GM13976 (cell line): ENCODE measurements around the gene WNT6.

ENCODE experiments used
- DNase-seq: peaks from one replicate; pipeline ENCODE4 v3.0.0; 2012; ENCODE audit warnings: low spot score
- in situ Hi-C: fragments of 300-500 bp; cut with MboI; formaldehyde crosslinking; loops from one replicate; pipeline ENCODE4 v1.12.0; 2022; ENCODE audit warnings: low sequenced_read_pairs, mixed read lengths, inconsistent platforms; ENCODE audit not compliant: unreplicated experiment
- TF ChIP-seq, protein P1 (sequence below): IDR thresholded peaks from 2 replicates; pipeline ENCODE4 v1.5.1; 2012; ENCODE audit warnings: borderline replicate concordance, mild to moderate bottlenecking; ENCODE audit not compliant: insufficient read depth; ENCODE audit errors: extremely low read depth, missing control alignments, control extremely low read depth

Gene WNT6

DNA sequence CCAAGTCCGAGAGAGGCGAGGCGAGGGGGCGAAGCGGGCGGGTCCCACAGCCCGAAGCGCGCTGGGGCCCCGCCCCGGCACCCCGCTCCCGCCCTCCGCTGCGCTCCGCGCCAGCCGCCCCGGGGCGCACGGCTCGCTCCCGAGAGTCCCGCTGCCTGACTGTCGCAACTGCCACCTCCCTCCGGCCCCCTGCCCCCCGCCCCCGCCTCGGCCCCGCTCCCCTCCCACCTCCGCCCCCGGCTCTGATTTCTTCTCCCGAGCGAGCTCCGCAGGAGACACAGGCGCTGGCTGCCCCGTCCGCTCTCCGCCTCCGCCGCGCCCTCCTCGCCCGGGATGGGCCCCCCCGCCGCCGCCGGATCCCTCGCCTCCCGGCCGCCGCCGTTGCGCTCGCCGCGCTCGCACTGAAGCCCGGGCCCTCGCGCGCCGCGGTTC lies at the start of gene WNT6:
Gene WNT6, plus strand, starts transcription at position 250 of the 432 bp plus-strand sequence. CDS start 233 bp downstream, outside the sequence.
- DNase-seq: no peak
- in situ Hi-C loops: loop anchor here (10.0 kb wide), 1 partner anchor 125 kb away; the partner anchor contains the start of gene FEV
- TF ChIP-seq, protein P1, sequence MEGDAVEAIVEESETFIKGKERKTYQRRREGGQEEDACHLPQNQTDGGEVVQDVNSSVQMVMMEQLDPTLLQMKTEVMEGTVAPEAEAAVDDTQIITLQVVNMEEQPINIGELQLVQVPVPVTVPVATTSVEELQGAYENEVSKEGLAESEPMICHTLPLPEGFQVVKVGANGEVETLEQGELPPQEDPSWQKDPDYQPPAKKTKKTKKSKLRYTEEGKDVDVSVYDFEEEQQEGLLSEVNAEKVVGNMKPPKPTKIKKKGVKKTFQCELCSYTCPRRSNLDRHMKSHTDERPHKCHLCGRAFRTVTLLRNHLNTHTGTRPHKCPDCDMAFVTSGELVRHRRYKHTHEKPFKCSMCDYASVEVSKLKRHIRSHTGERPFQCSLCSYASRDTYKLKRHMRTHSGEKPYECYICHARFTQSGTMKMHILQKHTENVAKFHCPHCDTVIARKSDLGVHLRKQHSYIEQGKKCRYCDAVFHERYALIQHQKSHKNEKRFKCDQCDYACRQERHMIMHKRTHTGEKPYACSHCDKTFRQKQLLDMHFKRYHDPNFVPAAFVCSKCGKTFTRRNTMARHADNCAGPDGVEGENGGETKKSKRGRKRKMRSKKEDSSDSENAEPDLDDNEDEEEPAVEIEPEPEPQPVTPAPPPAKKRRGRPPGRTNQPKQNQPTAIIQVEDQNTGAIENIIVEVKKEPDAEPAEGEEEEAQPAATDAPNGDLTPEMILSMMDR: no peak

DNA sequence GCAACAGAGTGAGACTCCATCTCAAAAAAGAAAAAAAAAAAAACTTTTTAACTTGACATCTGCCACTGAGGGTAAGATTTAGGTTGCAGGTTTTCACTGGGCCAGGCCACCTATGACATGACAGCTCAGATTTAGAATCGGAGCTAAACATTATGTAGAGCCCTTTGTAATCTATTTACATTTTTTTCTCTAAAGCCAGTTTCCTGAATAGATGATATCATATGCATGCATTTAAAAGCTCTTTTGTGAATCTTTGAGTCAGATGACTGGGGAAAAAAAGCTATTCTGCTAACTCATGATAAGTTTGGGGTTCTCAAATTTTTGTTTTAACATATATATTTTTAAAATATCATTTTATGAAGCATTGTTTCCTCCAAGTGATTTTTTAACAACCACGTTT lies 49.3 kb upstream of the WNT6 start:
- TF ChIP-seq, protein P1: no peak
- in situ Hi-C loops: no loop called here
- DNase-seq: no peak

DNA sequence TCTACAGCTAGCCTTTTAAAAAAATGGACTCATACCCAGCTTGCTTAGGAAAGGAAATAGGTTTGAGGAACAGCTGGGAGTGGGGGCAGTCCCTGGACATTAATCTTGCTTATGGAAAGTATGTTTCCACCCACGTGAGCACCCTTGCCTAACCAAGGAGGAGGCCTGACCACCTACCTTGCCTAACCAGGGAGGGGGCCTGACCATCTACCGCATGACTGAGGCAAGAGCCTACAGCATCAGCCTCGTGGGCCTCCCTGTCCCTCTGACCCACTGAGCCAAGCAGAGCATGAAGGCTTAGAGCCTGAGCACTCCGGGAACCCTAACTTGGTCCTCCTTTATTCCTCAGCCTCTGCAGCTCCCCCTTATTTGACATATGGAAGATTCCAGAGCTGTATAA lies 48.2 kb upstream of the WNT6 start:
- in situ Hi-C loops: no loop called here
- TF ChIP-seq, protein P1: no peak
- DNase-seq: no peak

DNA sequence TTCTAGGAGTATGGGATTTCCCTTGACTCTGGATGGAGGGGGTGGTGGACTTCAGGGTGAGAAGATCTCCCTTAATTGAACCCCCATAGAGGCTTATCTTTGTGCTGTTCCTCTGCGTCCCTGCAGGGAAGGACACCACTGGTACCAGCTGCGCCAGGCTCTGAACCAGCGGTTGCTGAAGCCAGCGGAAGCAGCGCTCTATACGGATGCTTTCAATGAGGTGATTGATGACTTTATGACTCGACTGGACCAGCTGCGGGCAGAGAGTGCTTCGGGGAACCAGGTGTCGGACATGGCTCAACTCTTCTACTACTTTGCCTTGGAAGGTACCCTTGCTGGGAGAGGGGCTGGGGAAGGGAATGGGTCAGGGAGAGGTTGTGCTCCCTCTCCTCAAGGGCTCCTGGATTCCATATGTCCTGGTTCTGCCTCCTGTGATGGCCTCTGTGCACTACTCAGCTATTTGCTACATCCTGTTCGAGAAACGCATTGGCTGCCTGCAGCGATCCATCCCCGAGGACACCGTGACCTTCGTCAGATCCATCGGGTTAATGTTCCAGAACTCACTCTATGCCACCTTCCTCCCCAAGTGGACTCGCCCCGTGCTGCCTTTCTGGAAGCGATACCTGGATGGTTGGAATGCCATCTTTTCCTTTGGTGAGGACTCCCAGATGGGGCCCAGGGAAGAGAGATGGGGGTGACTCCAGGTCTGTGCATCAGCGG lies 47.3 kb upstream of the WNT6 start:
- no peak for DNase-seq
- in situ Hi-C loops: no loop called here
- TF ChIP-seq, protein P1: no peak

DNA sequence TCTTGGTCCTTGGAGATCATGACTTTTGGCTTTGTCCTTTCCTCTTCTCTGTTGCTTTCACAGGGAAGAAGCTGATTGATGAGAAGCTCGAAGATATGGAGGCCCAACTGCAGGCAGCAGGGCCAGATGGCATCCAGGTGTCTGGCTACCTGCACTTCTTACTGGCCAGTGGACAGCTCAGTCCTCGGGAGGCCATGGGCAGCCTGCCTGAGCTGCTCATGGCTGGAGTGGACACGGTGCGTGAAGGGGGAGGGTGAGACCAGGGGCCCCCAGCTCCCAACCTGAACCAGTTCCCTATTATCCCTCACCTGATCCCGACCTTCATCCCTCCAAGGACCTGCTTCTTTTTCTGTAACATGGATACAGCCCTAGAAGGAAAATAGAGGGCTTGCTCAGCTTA lies 46.7 kb upstream of the WNT6 start:
- no peak for DNase-seq
- in situ Hi-C loops: no loop called here
- TF ChIP-seq, protein P1: no peak

DNA sequence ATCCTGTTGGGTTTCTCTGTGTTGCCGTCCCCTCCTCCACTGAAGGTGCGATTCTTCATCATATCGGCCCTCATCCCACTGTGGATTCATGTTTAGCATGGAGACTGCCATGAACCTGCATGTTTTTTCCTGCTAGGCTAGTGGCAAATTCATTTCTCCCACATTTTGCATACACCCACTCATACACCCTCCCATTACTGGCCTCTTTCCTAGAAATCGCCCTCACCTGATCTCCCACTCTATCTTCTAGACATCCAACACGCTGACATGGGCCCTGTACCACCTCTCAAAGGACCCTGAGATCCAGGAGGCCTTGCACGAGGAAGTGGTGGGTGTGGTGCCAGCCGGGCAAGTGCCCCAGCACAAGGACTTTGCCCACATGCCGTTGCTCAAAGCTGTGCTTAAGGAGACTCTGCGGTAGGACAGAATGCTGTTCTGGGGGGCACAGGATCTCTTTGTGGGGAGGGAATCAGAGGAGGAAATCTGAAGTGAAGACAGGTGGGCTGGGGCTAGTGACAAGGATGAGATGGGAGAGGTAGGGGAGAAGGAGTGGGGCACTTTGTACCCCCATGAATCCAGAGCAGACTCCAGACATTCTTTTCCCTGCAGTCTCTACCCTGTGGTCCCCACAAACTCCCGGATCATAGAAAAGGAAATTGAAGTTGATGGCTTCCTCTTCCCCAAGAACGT lies 45.7 kb upstream of the WNT6 start:
- in situ Hi-C loops: no loop called here
- TF ChIP-seq, protein P1: no peak
- DNase-seq: no peak
